HCT116 (cell line): ENCODE results near the gene ZSWIM3. TPM values are rescaled to one million over a fixed set of nuclear protein-coding genes. Genes with fewer than 3 reads are reported as not detected.

Experiments used
- ATAC-seq: fragments of 200-7000 bp; cut with Tn5 transposase; 2 replicates; pipeline ENCODE4 v1.9.1; 2020; ENCODE audit warnings: mild to moderate bottlenecking, moderate library complexity
- BruUV-seq: library from RNA; stranded (reverse); fragments of 400-500 nt; replicated peaks from 2 replicates; lab custom pipeline; 2021; lab: Mats Ljungman, UMichigan
- CTCF ChIA-PET: fragments of 300-600 bp; sonication (Branson Sonifier 250); formaldehyde crosslinking; loops from one replicate; lab custom pipeline; 2021; ENCODE audit warnings: antibody characterized with exemption; lab: Charles Lee
- POLR2A ChIA-PET: fragments of 300-600, 350-600 bp; sonication (Branson Sonifier 250); formaldehyde crosslinking; loops from one replicate; lab custom pipeline; 2021; ENCODE audit warnings: antibody characterized with exemption; lab: Charles Lee
- RAD21 ChIA-PET, 2 experiments: fragments of 300-600 bp; sonication (Branson Sonifier 250); formaldehyde crosslinking; loops; one replicate each; lab custom pipeline; 2023; ENCODE audit warnings: low total read pairs in 2 of 2; ENCODE audit not compliant: uncharacterized antibody in 2 of 2, unreplicated experiment in 2 of 2, low non-redundant PET in 1 of 2; lab: Charles Lee
- DNase-seq: peaks from one replicate; pipeline ENCODE4 v3.0.0-alpha.2; 2010; ENCODE audit warnings: low read depth, low spot score
- H2AFZ ChIP-seq: fragments of 200-600 bp; shearing (Covaris generic), sonication (generic); 2 replicates; pipeline ENCODE4 v1.6.1; 2017; ENCODE audit warnings: low read depth, mixed run types, mixed read lengths, antibody characterized with exemption, low read length; ENCODE audit not compliant: poor library complexity, severe bottlenecking
- H3K27ac ChIP-seq: 2 replicates; pipeline ENCODE4 v1.5.1; 2012; ENCODE audit warnings: low read depth, low read length
- H3K27me3 ChIP-seq: fragments of 200-600 bp; sonication (generic); 2 replicates; pipeline ENCODE4 v1.6.1; 2016; ENCODE audit warnings: mixed run types, low read length, mixed read lengths; ENCODE audit not compliant: insufficient read depth
- H3K36me3 ChIP-seq, 2 experiments: fragments of 200-500 bp in 1 of 2; fragments of 200-600 bp in 1 of 2; sonication (Bioruptor generic) in 1 of 2; sonication (generic) in 1 of 2; 2 replicates each; pipeline versions ENCODE4 v1.5.1 to v1.6.1; 2014 to 2016; ENCODE audit warnings: low read length in 2 of 2, inconsistent platforms in 1 of 2, mixed read lengths in 1 of 2, mixed run types in 1 of 2; ENCODE audit not compliant: insufficient read depth in 2 of 2, control insufficient read depth in 1 of 2
- H3K4me1 ChIP-seq, 2 experiments: fragments of 200-600 bp in 1 of 2; sonication (generic) in 1 of 2; 2 replicates each; pipeline versions ENCODE4 v1.5.1 to v1.6.1; 2012 to 2017; ENCODE audit warnings: low read length in 2 of 2, inconsistent platforms in 1 of 2, mild to moderate bottlenecking in 1 of 2, mixed read lengths in 1 of 2, mixed run types in 1 of 2, moderate library complexity in 1 of 2; ENCODE audit not compliant: insufficient read depth in 2 of 2, control insufficient read depth in 1 of 2
- H3K4me2 ChIP-seq: fragments of 200-600 bp; sonication (generic); 2 replicates; pipeline ENCODE4 v1.6.1; 2017; ENCODE audit warnings: mixed run types, low read length, mixed read lengths
- H3K4me3 ChIP-seq, 2 experiments: fragments of 200-600 bp in 1 of 2; sonication (generic) in 1 of 2; replicated peaks in 1 of 2; 2 replicates each; pipeline ENCODE4 v1.5.1; 2011 to 2016; ENCODE audit warnings: low read length in 2 of 2, control low read depth in 1 of 2, low read depth in 1 of 2, mild to moderate bottlenecking in 1 of 2, mixed read lengths in 1 of 2, mixed run types in 1 of 2
- H3K79me2 ChIP-seq: fragments of 200-600 bp; sonication (generic); 2 replicates; pipeline ENCODE4 v1.6.1; 2017; ENCODE audit warnings: mild to moderate bottlenecking, mixed run types, low read length, moderate library complexity, mixed read lengths; ENCODE audit not compliant: insufficient read depth
- H3K9ac ChIP-seq: fragments of 200-600 bp; sonication (generic); 2 replicates; pipeline ENCODE4 v1.6.1; 2016; ENCODE audit warnings: low read length, mixed read lengths
- H3K9me2 ChIP-seq: fragments of 200-600 bp; sonication (generic), shearing (Covaris generic); 2 replicates; pipeline ENCODE4 v1.6.1; 2017; ENCODE audit warnings: mixed run types, mild to moderate bottlenecking, moderate library complexity; ENCODE audit not compliant: insufficient read depth
- H3K9me3 ChIP-seq, 2 experiments: fragments of 200-500 bp in 1 of 2; fragments of 200-600 bp in 1 of 2; sonication (Bioruptor generic) in 1 of 2; sonication (generic) in 1 of 2; 2 replicates each; pipeline ENCODE4 v1.6.1; 2014 to 2017; ENCODE audit warnings: low read length in 2 of 2, mixed read lengths in 2 of 2, inconsistent platforms in 1 of 2, low read depth in 1 of 2, mild to moderate bottlenecking in 1 of 2, mixed run types in 1 of 2, moderate library complexity in 1 of 2; ENCODE audit not compliant: control insufficient read depth in 1 of 2, insufficient read depth in 1 of 2
- H4K20me1 ChIP-seq: fragments of 200-600 bp; sonication (generic), shearing (Covaris generic); 2 replicates; pipeline ENCODE4 v1.6.1; 2017; ENCODE audit warnings: mixed run types, mild to moderate bottlenecking, moderate library complexity; ENCODE audit not compliant: insufficient read depth
- CBX3 ChIP-seq: IDR thresholded peaks from 2 replicates; pipeline ENCODE4 v1.6.1; 2012; ENCODE audit warnings: low read depth
- CTCF ChIP-seq, 3 experiments: fragments of 200-600 bp in 1 of 3; sonication (generic) in 1 of 3; IDR thresholded peaks in 2 of 3; conservative IDR thresholded peaks in 1 of 3; 2 replicates each; pipeline ENCODE4 v1.5.1; 2012 to 2017; ENCODE audit warnings: low read depth in 2 of 3, low read length in 2 of 3, antibody characterized with exemption in 1 of 3, borderline replicate concordance in 1 of 3, control low read depth in 1 of 3, mild to moderate bottlenecking in 1 of 3, mixed read lengths in 1 of 3, mixed run types in 1 of 3, moderate library complexity in 1 of 3; ENCODE audit not compliant: insufficient read depth in 1 of 3
- EZH2phosphoT487 ChIP-seq: fragments of 200-600 bp; IDR thresholded peaks from 2 replicates; pipeline ENCODE4 v1.6.1; 2018; ENCODE audit warnings: antibody characterized with exemption, borderline replicate concordance
- FOSL1 ChIP-seq: IDR thresholded peaks from 2 replicates; pipeline ENCODE4 v1.6.1; 2012; ENCODE audit warnings: low read depth
- MAX ChIP-seq: IDR thresholded peaks from 2 replicates; pipeline ENCODE4 v1.6.1; 2012
- POLR2AphosphoS5 ChIP-seq: IDR thresholded peaks from 2 replicates; pipeline ENCODE4 v1.6.1; 2011; ENCODE audit warnings: mild to moderate bottlenecking, low read depth, low read length, moderate library complexity
- RAD21 ChIP-seq: IDR thresholded peaks from 2 replicates; pipeline ENCODE4 v1.6.1; 2012; ENCODE audit warnings: low read depth, mild to moderate bottlenecking
- REST ChIP-seq: IDR thresholded peaks from 2 replicates; pipeline ENCODE4 v1.6.1; 2012; ENCODE audit warnings: low read depth
- SIN3A ChIP-seq: IDR thresholded peaks from 2 replicates; pipeline ENCODE4 v1.6.1; 2012; ENCODE audit warnings: low read depth
- SP1 ChIP-seq: IDR thresholded peaks from 2 replicates; pipeline ENCODE4 v1.6.1; 2012; ENCODE audit warnings: low read depth
- SRF ChIP-seq: IDR thresholded peaks from 2 replicates; pipeline ENCODE4 v1.6.1; 2012; ENCODE audit warnings: low read depth
- ZNF274 ChIP-seq: fragments of 200-500 bp; sonication (Bioruptor generic); IDR thresholded peaks from 2 replicates; pipeline ENCODE4 v1.6.1; 2014; ENCODE audit warnings: mild to moderate bottlenecking, low read depth, low read length, inconsistent platforms
- intact Hi-C: fragments of 100-400 bp; cut with micrococcal nuclease; formaldehyde crosslinking; loops from 2 replicates; pipeline ENCODE4 v1.10.0; 2022
- total RNA-seq: library from RNA; stranded (reverse); gene quantifications from one replicate; pipeline ENCODE4 v1.2.1, GENCODE V29; 2021; ENCODE audit not compliant: unreplicated experiment

Gene ZSWIM3
- total RNA-seq, 1 experiment from 2014 or later = 1.8 TPM

- POLR2A ChIA-PET = no interaction called here
- CTCF ChIA-PET = no interaction called here
- no peaks in the 10 kb centered on the region for H3K9me3 ChIP-seq
- RAD21 ChIA-PET = no interaction called here
- H3K4me1 ChIP-seq = peaks cover 14 to 34% of the 10 kb centered on the region in 2 experiments; a peak in 3 of 4 replicates
- TF ChIP-seq REST (no peak), ZNF274 (no peak), POLR2AphosphoS5 (no peak)
- H3K27ac ChIP-seq = no peak overlapping the region
- no peaks in the 10 kb centered on the region for H3K9me2 ChIP-seq
- no peaks in the 10 kb centered on the region for H3K27me3 ChIP-seq
- no peak overlapping the region for H3K4me3 ChIP-seq
- H3K9ac ChIP-seq = no peak overlapping the region
- BruUV-seq = no TSS peak
- H3K79me2 ChIP-seq = peaks cover 14% of the 10 kb centered on the region
- no peak overlapping the region for H3K4me2 ChIP-seq
- ATAC-seq (no peak), DNase-seq (no peak)
- H2AFZ ChIP-seq = no peak overlapping the region
- intact Hi-C loops = no loop called here
- H3K36me3 ChIP-seq = peaks cover 16 to 30% of the 10 kb centered on the region in 2 experiments
- no peaks in the 10 kb centered on the region for H4K20me1 ChIP-seq
Observed at GRCh38 chr20:45819466-45819865, 37.9 kb upstream of the ZSWIM3 start.

- Histone ChIP-seq H3K36me3 (peaks cover 0 to 8% of the 10 kb centered on the region in 2 experiments; a peak in 1 of 4 replicates), H4K20me1 (no peaks in the 10 kb centered on the region), H3K9ac (no peak overlapping the region), H3K4me3 (no peak overlapping the region), H3K27ac (no peak overlapping the region), H3K4me1 (peaks cover 13 to 34% of the 10 kb centered on the region in 2 experiments; a peak in 3 of 4 replicates), H2AFZ (no peak overlapping the region), H3K27me3 (no peaks in the 10 kb centered on the region), H3K4me2 (no peak overlapping the region), H3K9me2 (no peaks in the 10 kb centered on the region), H3K79me2 (no peaks in the 10 kb centered on the region), H3K9me3 (no peaks in the 10 kb centered on the region)
- ChIA-PET POLR2A (interaction anchor here (1.0 kb wide), 1 partner anchor 12 kb away, joined by 4 read pairs; the partner anchor contains the start of gene SNX21), RAD21 (interaction anchor here in 1 of 2 experiments (0.6 kb wide), 1 partner anchor 143 kb away, joined by 3 read pairs; no protein-coding TSS in a partner anchor), CTCF (no interaction called here)
- BruUV-seq = no TSS peak
- intact Hi-C loops = no loop called here
- DNase-seq = no peak
- no peak for ATAC-seq
- TF ChIP-seq CBX3 (no peak), MAX (no peak), FOSL1 (no peak), RAD21 (no peak), SIN3A (no peak), CTCF (IDR thresholded peaks at IDR 0.05 in 2 of 3, conservative IDR thresholded peaks at IDR 0.05 in 1 of 3; ENCODE audit: borderline replicate concordance in 1 of 3, insufficient read depth in 1 of 3, low read depth in 2 of 3, low read length in 2 of 3) (no peak), EZH2phosphoT487 (no peak), SP1 (no peak), SRF (no peak)
Observed at GRCh38 chr20:45821947-45822346, 35.5 kb upstream of the ZSWIM3 start.
